Fibroblast of lung (primary cell): ENCODE data around the gene ACTG1.

Source experiments
- EZH2 ChIP-seq: IDR thresholded peaks from 2 replicates; pipeline ENCODE4 v1.5.1; 2012; ENCODE audit warnings: low read length, control low read depth, mild to moderate bottlenecking; ENCODE audit errors: missing control alignments
- TF ChIP-seq, protein P1 (sequence below), 2 donors: IDR thresholded peaks in 1 of 2; conservative IDR thresholded peaks in 1 of 2; 1 replicate in 1 of 2; 2 replicates in 1 of 2; pipeline ENCODE4 v1.5.1; 2011 to 2012; ENCODE audit warnings: low read length in 2 of 2, control low read depth in 1 of 2, inconsistent platforms in 1 of 2, low read depth in 1 of 2, mild to moderate bottlenecking in 1 of 2

DNA sequence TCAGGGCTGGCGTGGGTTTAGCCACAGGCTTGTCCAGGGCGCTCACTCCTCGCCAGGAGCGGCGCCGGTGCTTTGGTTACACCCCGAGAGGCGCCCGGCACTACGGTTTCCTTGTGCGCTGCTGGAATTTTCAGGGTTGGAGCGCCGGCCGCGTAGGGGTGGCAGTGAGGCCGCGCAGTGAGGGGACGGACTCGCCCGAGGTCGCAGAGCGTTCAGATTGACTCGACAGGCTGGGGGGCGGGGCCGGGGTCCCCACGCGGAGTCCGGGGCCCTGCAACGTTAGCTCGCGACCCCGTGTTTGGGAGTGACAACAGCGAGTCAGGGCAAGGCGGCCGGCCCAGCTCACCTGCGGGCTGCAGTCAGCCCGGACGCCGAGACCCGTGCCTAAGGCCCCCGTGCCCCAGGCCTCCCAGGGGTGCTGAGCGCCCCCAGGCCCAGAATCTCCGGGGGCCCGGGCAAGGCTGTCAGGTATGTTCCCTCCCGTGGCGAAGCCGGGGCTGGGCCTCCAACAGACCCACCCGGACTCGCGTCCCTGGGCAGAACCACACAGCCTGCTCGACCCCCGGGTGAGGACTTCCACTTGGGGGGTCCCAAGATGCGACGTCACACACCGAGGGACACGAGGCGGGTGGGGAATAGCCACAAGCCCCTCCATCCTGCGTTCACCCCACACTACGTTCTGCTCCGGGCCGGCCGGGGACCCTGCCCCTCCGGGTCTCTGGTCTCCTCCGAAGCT, 1.3 kb upstream of the ACTG1 start:
- TF ChIP-seq EZH2, result no peak
- TF ChIP-seq, protein P1, sequence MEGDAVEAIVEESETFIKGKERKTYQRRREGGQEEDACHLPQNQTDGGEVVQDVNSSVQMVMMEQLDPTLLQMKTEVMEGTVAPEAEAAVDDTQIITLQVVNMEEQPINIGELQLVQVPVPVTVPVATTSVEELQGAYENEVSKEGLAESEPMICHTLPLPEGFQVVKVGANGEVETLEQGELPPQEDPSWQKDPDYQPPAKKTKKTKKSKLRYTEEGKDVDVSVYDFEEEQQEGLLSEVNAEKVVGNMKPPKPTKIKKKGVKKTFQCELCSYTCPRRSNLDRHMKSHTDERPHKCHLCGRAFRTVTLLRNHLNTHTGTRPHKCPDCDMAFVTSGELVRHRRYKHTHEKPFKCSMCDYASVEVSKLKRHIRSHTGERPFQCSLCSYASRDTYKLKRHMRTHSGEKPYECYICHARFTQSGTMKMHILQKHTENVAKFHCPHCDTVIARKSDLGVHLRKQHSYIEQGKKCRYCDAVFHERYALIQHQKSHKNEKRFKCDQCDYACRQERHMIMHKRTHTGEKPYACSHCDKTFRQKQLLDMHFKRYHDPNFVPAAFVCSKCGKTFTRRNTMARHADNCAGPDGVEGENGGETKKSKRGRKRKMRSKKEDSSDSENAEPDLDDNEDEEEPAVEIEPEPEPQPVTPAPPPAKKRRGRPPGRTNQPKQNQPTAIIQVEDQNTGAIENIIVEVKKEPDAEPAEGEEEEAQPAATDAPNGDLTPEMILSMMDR (conservative IDR thresholded peaks at IDR 0.05 in 1 of 2, IDR thresholded peaks at IDR 0.05 in 1 of 2; ENCODE audit: low read depth in 1 of 2, low read length in 2 of 2), result no peak
